Measurements from ENCODE around the gene STAT3. TPM values are rescaled to one million over a fixed set of nuclear protein-coding genes. Genes with fewer than 3 reads are reported as not detected.
"Not testable (repeated sequence)": the region's sequence is repeated elsewhere in the genome, so short reads cannot be mapped to it uniquely, and the experiment has no call there.

STAT3 gene
- total RNA-seq, 1 donor from 2014 or later, result 241 TPM

- DNase-seq (ENCODE audit: low spot score), result no peak
- Mint-ChIP-seq H3K27ac (no peak overlapping the region), H3K4me3 (no peak overlapping the region), H3K9me3 (no peaks in the 10 kb centered on the region), H3K4me1 (ENCODE audit: low read depth) (peaks cover 34% of the 10 kb centered on the region), H3K27me3 (ENCODE audit: insufficient read depth) (peaks cover 7% of the 10 kb centered on the region), H3K36me3 (ENCODE audit: low read depth) (no peaks in the 10 kb centered on the region)
- intact Hi-C loops (cut with micrococcal nuclease), result loop anchor here (5.0 to 10.0 kb wide), 3 partner anchors 122 to 380 kb away; partner anchors contain the start of genes KCNH4 and NKIRAS2
Observed at GRCh38 chr17:42405076-42405475, 16.8 kb upstream of the STAT3 start.

GRCh38 chr17:42404326-42405055, 16.2 kb upstream of the STAT3 start:
- peaks cover 39% of the 10 kb centered on the region for H3K4me1 Mint-ChIP-seq (ENCODE audit: low read depth)
- H3K4me3 Mint-ChIP-seq, result no peak overlapping the region
- H3K36me3 Mint-ChIP-seq (ENCODE audit: low read depth), result no peaks in the 10 kb centered on the region
- no peaks in the 10 kb centered on the region for H3K9me3 Mint-ChIP-seq
- intact Hi-C loops (cut with micrococcal nuclease), result loop anchor here (5.0 to 10.0 kb wide), 3 partner anchors 123 to 380 kb away; partner anchors contain the start of genes KCNH4 and NKIRAS2
- DNase-seq (ENCODE audit: low spot score), result no peak
- H3K27ac Mint-ChIP-seq, result no peak overlapping the region
- H3K27me3 Mint-ChIP-seq (ENCODE audit: insufficient read depth), result peaks cover 4% of the 10 kb centered on the region

GRCh38 chr17:42403150-42403549, 14.9 kb upstream of the STAT3 start:
- Mint-ChIP-seq H3K4me3 (no peak overlapping the region), H3K9me3 (no peaks in the 10 kb centered on the region), H3K4me1 (ENCODE audit: low read depth) (peaks cover 46% of the 10 kb centered on the region), H3K27ac (peak overlapping the region; percentile 29), H3K36me3 (ENCODE audit: low read depth) (no peaks in the 10 kb centered on the region), H3K27me3 (ENCODE audit: insufficient read depth) (peaks cover 4% of the 10 kb centered on the region)
- intact Hi-C loops (cut with micrococcal nuclease), result loop anchor here (10.0 kb wide), 1 partner anchor 378 kb away; the partner anchor contains the start of gene NKIRAS2
- peak; percentile 27 for DNase-seq (ENCODE audit: low spot score)

GRCh38 chr17:42402117-42402516, 13.9 kb upstream of the STAT3 start:
- intact Hi-C loops (cut with micrococcal nuclease), result loop anchor here (10.0 kb wide), 1 partner anchor 377 kb away; the partner anchor contains the start of gene NKIRAS2
- peaks cover 40% of the 10 kb centered on the region for H3K4me1 Mint-ChIP-seq (ENCODE audit: low read depth)
- H3K9me3 Mint-ChIP-seq, result no peaks in the 10 kb centered on the region
- H3K4me3 Mint-ChIP-seq, result no peak overlapping the region
- DNase-seq (ENCODE audit: low spot score), result no peak
- H3K27me3 Mint-ChIP-seq (ENCODE audit: insufficient read depth), result peaks cover 4% of the 10 kb centered on the region
- H3K36me3 Mint-ChIP-seq (ENCODE audit: low read depth), result no peaks in the 10 kb centered on the region
- no peak overlapping the region for H3K27ac Mint-ChIP-seq

GRCh38 chr17:42400844-42401375, 12.7 kb upstream of the STAT3 start:
- H3K27me3 Mint-ChIP-seq (ENCODE audit: insufficient read depth); H3K27ac Mint-ChIP-seq; H3K36me3 Mint-ChIP-seq (ENCODE audit: low read depth); DNase-seq (ENCODE audit: low spot score); H3K4me3 Mint-ChIP-seq; H3K9me3 Mint-ChIP-seq: not testable (repeated sequence)
- peaks cover 37% of the 10 kb centered on the region for H3K4me1 Mint-ChIP-seq (ENCODE audit: low read depth)
- intact Hi-C loops (cut with micrococcal nuclease), result loop anchor here (10.0 kb wide), 1 partner anchor 376 kb away; the partner anchor contains the start of gene NKIRAS2

GRCh38 chr17:42399948-42400843, 12.0 kb upstream of the STAT3 start:
- no peaks in the 10 kb centered on the region for H3K36me3 Mint-ChIP-seq (ENCODE audit: low read depth)
- H3K4me3 Mint-ChIP-seq, result no peak overlapping the region
- H3K4me1 Mint-ChIP-seq (ENCODE audit: low read depth), result peaks cover 36% of the 10 kb centered on the region
- intact Hi-C loops (cut with micrococcal nuclease), result loop anchor here (10.0 kb wide), 1 partner anchor 375 kb away; the partner anchor contains the start of gene NKIRAS2
- H3K27ac Mint-ChIP-seq, result no peak overlapping the region
- H3K27me3 Mint-ChIP-seq (ENCODE audit: insufficient read depth), result peaks cover 4% of the 10 kb centered on the region
- no peaks in the 10 kb centered on the region for H3K9me3 Mint-ChIP-seq
- DNase-seq (ENCODE audit: low spot score), result no peak

GRCh38 chr17:42399121-42399520, 10.9 kb upstream of the STAT3 start:
- Mint-ChIP-seq H3K4me3 (no peak overlapping the region), H3K9me3 (no peaks in the 10 kb centered on the region), H3K27ac (no peak overlapping the region), H3K36me3 (ENCODE audit: low read depth) (peaks cover 3% of the 10 kb centered on the region), H3K4me1 (ENCODE audit: low read depth) (peaks cover 36% of the 10 kb centered on the region), H3K27me3 (ENCODE audit: insufficient read depth) (peaks cover 4% of the 10 kb centered on the region)
- no peak for DNase-seq (ENCODE audit: low spot score)
- intact Hi-C loops (cut with micrococcal nuclease), result no loop called here

GRCh38 chr17:42395601-42396000, 7.4 kb upstream of the STAT3 start:
- H3K27me3 Mint-ChIP-seq (ENCODE audit: insufficient read depth); H3K27ac Mint-ChIP-seq; intact Hi-C loops (cut with micrococcal nuclease); H3K9me3 Mint-ChIP-seq; H3K36me3 Mint-ChIP-seq (ENCODE audit: low read depth); DNase-seq (ENCODE audit: low spot score); H3K4me3 Mint-ChIP-seq: not testable (repeated sequence)
- peaks cover 32% of the 10 kb centered on the region for H3K4me1 Mint-ChIP-seq (ENCODE audit: low read depth)

GRCh38 chr17:42394838-42395237, 6.6 kb upstream of the STAT3 start:
- peaks cover 32% of the 10 kb centered on the region for H3K4me1 Mint-ChIP-seq (ENCODE audit: low read depth)
- intact Hi-C loops (cut with micrococcal nuclease), result no loop called here
- H3K27me3 Mint-ChIP-seq (ENCODE audit: insufficient read depth), result no peaks in the 10 kb centered on the region
- no peak overlapping the region for H3K4me3 Mint-ChIP-seq
- H3K9me3 Mint-ChIP-seq, result no peaks in the 10 kb centered on the region
- H3K36me3 Mint-ChIP-seq (ENCODE audit: low read depth), result peaks cover 3% of the 10 kb centered on the region
- DNase-seq (ENCODE audit: low spot score), result no peak
- no peak overlapping the region for H3K27ac Mint-ChIP-seq

- H3K36me3 Mint-ChIP-seq (ENCODE audit: low read depth), result peaks cover 3% of the 10 kb centered on the region
- intact Hi-C loops (cut with micrococcal nuclease), result no loop called here
- no peaks in the 10 kb centered on the region for H3K9me3 Mint-ChIP-seq
- H3K4me1 Mint-ChIP-seq (ENCODE audit: low read depth), result peaks cover 36% of the 10 kb centered on the region
- H3K27ac Mint-ChIP-seq, result peak overlapping the region; percentile 18
- no peak overlapping the region for H3K4me3 Mint-ChIP-seq
- H3K27me3 Mint-ChIP-seq (ENCODE audit: insufficient read depth), result no peaks in the 10 kb centered on the region
- no peak for DNase-seq (ENCODE audit: low spot score)
Observed at GRCh38 chr17:42392692-42393415, 4.6 kb upstream of the STAT3 start.

- Mint-ChIP-seq H3K4me1 (ENCODE audit: low read depth) (peaks cover 38% of the 10 kb centered on the region), H3K27ac (peak overlapping the region; percentile 15)
- H3K4me3 Mint-ChIP-seq; intact Hi-C loops (cut with micrococcal nuclease); H3K27me3 Mint-ChIP-seq (ENCODE audit: insufficient read depth); DNase-seq (ENCODE audit: low spot score); H3K36me3 Mint-ChIP-seq (ENCODE audit: low read depth); H3K9me3 Mint-ChIP-seq: not testable (repeated sequence)
Observed at GRCh38 chr17:42391439-42391838, 3.2 kb upstream of the STAT3 start.

- H3K4me3 Mint-ChIP-seq, result peak overlapping the region; percentile 79
- no peaks in the 10 kb centered on the region for H3K27me3 Mint-ChIP-seq (ENCODE audit: insufficient read depth)
- intact Hi-C loops (cut with micrococcal nuclease), result loop anchor here (1.0 to 5.0 kb wide), 5 partner anchors 17 to 458 kb away; partner anchors contain the start of gene ODAD4
- H3K27ac Mint-ChIP-seq, result peak overlapping the region; percentile 100
- H3K4me1 Mint-ChIP-seq (ENCODE audit: low read depth), result peaks cover 51% of the 10 kb centered on the region
- H3K9me3 Mint-ChIP-seq, result no peaks in the 10 kb centered on the region
- DNase-seq (ENCODE audit: low spot score), result no peak
- H3K36me3 Mint-ChIP-seq (ENCODE audit: low read depth), result peaks cover 12% of the 10 kb centered on the region
Observed at GRCh38 chr17:42389899-42390298, 1.7 kb upstream of the STAT3 start.
